Peyer's patch (tissue), 4 donors: Measurements from ENCODE around the gene EFNA1. TPM values are rescaled to one million over a fixed set of nuclear protein-coding genes. Genes with fewer than 3 reads are reported as not detected.
A peak's percentile ranks its signal among the peaks of the same experiment; 100 is the strongest.

Experiments
- DNase-seq, 3 donors: peaks; one replicate each; pipeline ENCODE4 v3.0.0-alpha.2; 2017 to 2019
- H3K27ac ChIP-seq, 4 donors: fragments of 200-600 bp; sonication (generic); one replicate each; pipeline ENCODE4 v1.5.1; 2016 to 2019
- H3K27me3 ChIP-seq, 2 donors: fragments of 200-600 bp; sonication (generic); one replicate each; pipeline ENCODE4 v1.5.1; 2019
- H3K36me3 ChIP-seq, 3 donors: fragments of 200-600 bp; sonication (generic); one replicate each; pipeline ENCODE4 v1.5.1; 2016 to 2019
- H3K4me1 ChIP-seq, 4 donors: fragments of 200-600 bp; sonication (generic); one replicate each; pipeline ENCODE4 v1.5.1; 2016 to 2019
- H3K4me3 ChIP-seq, 4 donors: fragments of 200-600 bp; sonication (generic); 1 replicate in 3 of 4; 2 replicates in 1 of 4; pipeline ENCODE4 v1.5.1; 2016 to 2019; ENCODE audit warnings: mild to moderate bottlenecking in 1 of 4
- H3K9me3 ChIP-seq, 4 donors: fragments of 200-600 bp; sonication (generic); one replicate each; pipeline ENCODE4 v1.5.1; 2016 to 2019; ENCODE audit warnings: mild to moderate bottlenecking in 1 of 4
- CTCF ChIP-seq, 6 experiments: fragments of 450-650 bp in 4 of 6; fragments of 200-600 bp in 2 of 6; sonication (generic) in 1 of 6; IDR thresholded peaks; one replicate each; pipeline ENCODE4 v1.5.1; 2017 to 2019; ENCODE audit warnings: antibody characterized with exemption in 6 of 6, mild to moderate bottlenecking in 3 of 6, moderate library complexity in 1 of 6
- POLR2A ChIP-seq, 2 donors: fragments of 450-650 bp; IDR thresholded peaks; one replicate each; pipeline ENCODE4 v1.5.1; 2017; ENCODE audit warnings: antibody characterized with exemption in 2 of 2, mild to moderate bottlenecking in 2 of 2, moderate library complexity in 2 of 2
- total RNA-seq, 4 donors: library from RNA; depleted of rRNA; stranded (reverse); fragments of >200 nt; gene quantifications; one replicate each; pipeline ENCODE4 v1.1.0, GENCODE V29; 2016

The EFNA1 gene
- total RNA-seq, 4 donors from 2014 or later = 13.2 to 166 (median 145) TPM

- no peaks in the 10 kb centered on the region for H3K9me3 ChIP-seq
- H3K4me3 ChIP-seq = peak within 1 kb of the TSS; percentile 76 to 86 (median 83)
- peaks cover 0 to 9% (median 0%) of the 10 kb centered on the region in 3 donors for H3K36me3 ChIP-seq
- no peak for TF ChIP-seq POLR2A (IDR thresholded peaks at IDR 0.05)
- TF ChIP-seq CTCF (IDR thresholded peaks at IDR 0.05) = no peak
- peaks cover 0 to 28% (median 11%) of the 10 kb centered on the region in 4 donors for H3K4me1 ChIP-seq
- DNase-seq = peak; percentile 50 to 68 (median 60)
- H3K27me3 ChIP-seq = peaks cover 0 to 4% of the 10 kb centered on the region in 2 donors
- peak within 1 kb of the TSS; percentile 87 to 91 (median 90) for H3K27ac ChIP-seq
Measured at GRCh38 chr1:155173478-155174323, 46.0 kb downstream of the EFNA1 start, which contains the start of gene TRIM46. TRIM46 (plus strand) TSS chr1:155173849; CDS start chr1:155173967, 118 bp downstream.

- peak overlapping the region; percentile 76 to 86 (median 83) for H3K4me3 ChIP-seq
Measured at GRCh38 chr1:155174324-155175280, 46.9 kb downstream of the EFNA1 start.

GRCh38 chr1:155175281-155175926 is 47.7 kb downstream of the EFNA1 start:
- peak overlapping the region in 1 of 4 donors; percentile 87 for H3K27ac ChIP-seq

More at GRCh38 chr1:155174324-155175280, 46.9 kb downstream of the EFNA1 start:
- H3K4me1 ChIP-seq = peaks cover 0 to 28% (median 11%) of the 10 kb centered on the region in 4 donors
- peaks cover 0 to 4% of the 10 kb centered on the region in 2 donors for H3K27me3 ChIP-seq
- peak overlapping the region in 2 of 4 donors; percentile 87 to 91 for H3K27ac ChIP-seq
- TF ChIP-seq POLR2A (IDR thresholded peaks at IDR 0.05) = no peak
- no peak for TF ChIP-seq CTCF (IDR thresholded peaks at IDR 0.05)
- peak; percentile 45 to 73 (median 60) for DNase-seq
- H3K36me3 ChIP-seq = peaks cover 0 to 3% (median 0%) of the 10 kb centered on the region in 3 donors
- H3K9me3 ChIP-seq = no peaks in the 10 kb centered on the region

GRCh38 chr1:155175927-155176371 is 48.3 kb downstream of the EFNA1 start:
- H3K4me3 ChIP-seq = no peak overlapping the region
- DNase-seq = peak in 2 of 3 donors; percentile 48 to 51
- H3K9me3 ChIP-seq = no peaks in the 10 kb centered on the region
- TF ChIP-seq CTCF (IDR thresholded peaks at IDR 0.05) (peak in 2 of 6 experiments; percentile 2 to 12), POLR2A (IDR thresholded peaks at IDR 0.05) (no peak)
- H3K27ac ChIP-seq = peak overlapping the region in 1 of 4 donors; percentile 9
- peaks cover 0 to 4% of the 10 kb centered on the region in 2 donors for H3K27me3 ChIP-seq
- no peaks in the 10 kb centered on the region for H3K36me3 ChIP-seq
- peaks cover 0 to 28% (median 11%) of the 10 kb centered on the region in 4 donors for H3K4me1 ChIP-seq

More at GRCh38 chr1:155175281-155175926, 47.7 kb downstream of the EFNA1 start:
- peaks cover 0 to 28% (median 11%) of the 10 kb centered on the region in 4 donors for H3K4me1 ChIP-seq
- DNase-seq = peak; percentile 13 to 47 (median 47)
- H3K36me3 ChIP-seq = no peaks in the 10 kb centered on the region
- peaks cover 0 to 4% of the 10 kb centered on the region in 2 donors for H3K27me3 ChIP-seq
- no peak for TF ChIP-seq CTCF (IDR thresholded peaks at IDR 0.05)
- no peaks in the 10 kb centered on the region for H3K9me3 ChIP-seq
- no peak overlapping the region for H3K4me3 ChIP-seq
